Measurements from ENCODE around the gene SCARB2. TPM values are rescaled to one million over a fixed set of nuclear protein-coding genes. Genes with fewer than 3 reads are reported as not detected.

SCARB2 gene
- total and polyA plus RNA-seq, 8 donors = 212 to 266 (median 229) TPM

DNA sequence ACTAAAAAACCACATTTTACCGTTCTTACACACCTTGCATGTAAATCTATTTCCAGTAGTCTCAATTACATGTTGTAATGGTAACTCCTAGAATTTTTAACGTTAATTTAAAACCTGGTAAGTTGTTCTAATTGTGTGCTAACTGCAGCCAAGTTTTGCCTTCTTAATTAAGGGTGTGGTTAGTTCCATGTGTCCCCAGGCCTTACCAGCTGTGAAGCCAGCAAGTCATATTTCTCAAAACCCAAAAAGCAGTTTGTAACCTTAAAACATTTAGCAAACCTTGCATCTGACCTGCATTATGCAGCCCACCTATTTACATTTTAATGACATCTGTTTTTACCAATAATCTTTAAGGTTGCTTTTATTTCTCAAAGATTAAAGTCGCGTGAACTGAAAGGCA lies 19.5 kb upstream of the SCARB2 start:
- H3K27ac ChIP-seq = no peak overlapping the region
- no peaks in the 10 kb centered on the region for H3K27me3 ChIP-seq
- H3K4me1 ChIP-seq = peaks cover 0 to 6% of the 10 kb centered on the region in 2 donors
- no peak for TF ChIP-seq CTCF (IDR thresholded peaks at IDR 0.05)
- ATAC-seq (no peak), DNase-seq (no peak)
- intact Hi-C loops (cut with DNase I) = no loop called here
- no peaks in the 10 kb centered on the region for H3K36me3 ChIP-seq
- H3K9me3 ChIP-seq = peaks cover 0 to 8% of the 10 kb centered on the region in 2 donors
- peak overlapping the region in 1 of 2 donors; percentile 30 for H3K4me3 ChIP-seq

DNA sequence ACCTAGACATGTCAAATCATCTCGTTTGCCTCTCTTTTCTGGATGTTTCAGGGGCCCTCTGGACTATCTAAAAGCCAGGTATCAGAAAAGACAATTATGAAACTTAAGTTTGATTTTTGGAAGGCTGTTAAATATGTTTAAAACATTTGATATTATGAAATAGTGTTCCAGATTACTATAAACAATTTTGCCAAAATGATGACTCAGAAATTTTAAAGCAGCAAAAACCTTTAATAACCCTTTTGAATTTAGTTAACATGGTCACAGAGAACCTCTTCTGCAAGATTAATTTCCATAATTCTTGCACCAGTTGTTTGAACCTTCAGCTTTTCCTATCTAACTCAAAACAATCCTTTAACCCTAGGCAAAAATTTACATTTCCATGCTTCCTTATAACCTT lies 19.1 kb upstream of the SCARB2 start:
- no peak for TF ChIP-seq CTCF (IDR thresholded peaks at IDR 0.05)

GRCh38 chr4:76226418-76226817 lies 12.8 kb upstream of the SCARB2 start:
- Histone ChIP-seq H3K27me3 (no peaks in the 10 kb centered on the region), H3K4me1 (no peaks in the 10 kb centered on the region), H3K36me3 (no peaks in the 10 kb centered on the region), H3K9me3 (peaks cover 0 to 11% of the 10 kb centered on the region in 2 donors), H3K4me3 (no peak overlapping the region), H3K27ac (no peak overlapping the region)
- ATAC-seq (no peak), DNase-seq (no peak)
- TF ChIP-seq CTCF (IDR thresholded peaks at IDR 0.05) = no peak
- intact Hi-C loops (cut with DNase I) = no loop called here

More for the DNA sequence above, 19.1 kb upstream of the SCARB2 start:
- Histone ChIP-seq H3K9me3 (peaks cover 0 to 11% of the 10 kb centered on the region in 2 donors), H3K4me3 (peak overlapping the region in 1 of 2 donors; percentile 30), H3K4me1 (peaks cover 0 to 6% of the 10 kb centered on the region in 2 donors), H3K27ac (no peak overlapping the region), H3K27me3 (no peaks in the 10 kb centered on the region), H3K36me3 (no peaks in the 10 kb centered on the region)
- intact Hi-C loops (cut with DNase I) = no loop called here
- ATAC-seq = no peak
- DNase-seq = no peak

GRCh38 chr4:76224171-76224570 lies 10.5 kb upstream of the SCARB2 start:
- TF ChIP-seq CTCF (IDR thresholded peaks at IDR 0.05) = no peak
- Histone ChIP-seq H3K27me3 (no peaks in the 10 kb centered on the region), H3K9me3 (peaks cover 0 to 11% of the 10 kb centered on the region in 2 donors), H3K4me1 (peaks cover 9 to 11% of the 10 kb centered on the region in 2 donors), H3K4me3 (no peak overlapping the region), H3K27ac (no peak overlapping the region), H3K36me3 (no peaks in the 10 kb centered on the region)
- peak; percentile 81 for ATAC-seq
- no peak for DNase-seq
- intact Hi-C loops (cut with DNase I) = no loop called here

DNA sequence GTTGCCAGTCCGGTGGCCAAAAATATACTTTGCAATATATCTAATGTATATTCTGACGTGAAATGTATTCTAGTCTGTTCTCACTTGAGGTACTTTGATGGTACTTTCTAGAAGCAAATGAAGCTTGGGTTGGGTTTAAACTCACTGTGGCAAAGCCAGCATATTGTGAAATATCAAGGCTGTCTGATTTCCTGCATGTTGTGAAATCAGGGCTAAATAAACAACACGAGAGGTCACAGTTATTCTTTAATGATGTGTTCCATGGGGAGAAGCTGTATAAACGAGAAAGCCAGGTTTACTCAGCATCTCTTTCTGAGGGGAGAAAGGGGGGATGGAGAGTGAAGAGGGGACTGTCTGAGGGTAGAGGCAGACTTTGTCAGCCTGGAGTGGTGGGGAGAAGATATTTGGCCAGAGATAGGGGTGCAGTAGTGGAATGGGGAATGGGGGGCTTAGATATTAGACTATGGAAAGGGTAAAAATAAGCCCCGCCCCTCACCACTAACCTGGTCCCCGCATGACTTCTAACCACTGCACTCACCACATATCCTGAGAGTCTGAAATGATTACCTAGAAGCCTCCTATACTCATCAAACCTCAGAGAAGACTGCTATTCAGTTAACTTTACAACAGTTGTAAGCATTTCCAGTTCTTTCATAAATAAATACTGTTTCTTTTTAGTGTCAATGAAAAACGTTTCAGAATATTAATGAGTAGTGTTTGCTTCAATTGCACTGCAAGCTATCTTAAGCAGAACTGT lies 5.9 kb upstream of the SCARB2 start:
- H3K36me3 ChIP-seq = no peaks in the 10 kb centered on the region
- no peaks in the 10 kb centered on the region for H3K27me3 ChIP-seq
- no peak overlapping the region for H3K4me3 ChIP-seq
- no peak for TF ChIP-seq CTCF (IDR thresholded peaks at IDR 0.05)
- intact Hi-C loops (cut with DNase I) = no loop called here
- DNase-seq (peak in 2 of 4 donors; percentile 73 to 84), ATAC-seq (peak; percentile 49)
- peaks cover 27 to 49% of the 10 kb centered on the region in 2 donors for H3K4me1 ChIP-seq
- H3K27ac ChIP-seq = peak overlapping the region; percentile 67 to 84
- H3K9me3 ChIP-seq = no peaks in the 10 kb centered on the region
